Activated CD8-positive, alpha-beta memory T cell treated with anti-CD3 and anti-CD28 coated beads, Interleukin-2, amount 50 U/mL, for 1 hour (primary cell): ENCODE data around the gene HABP4.
"Not testable (repeated sequence)": the region's sequence is repeated elsewhere in the genome, so short reads cannot be mapped to it uniquely, and the experiment has no call there.

Experiments
- DNase-seq: peaks from one replicate; pipeline ENCODE4 v3.0.0-alpha.2; 2020; ENCODE audit errors: extremely low read depth

The HABP4 gene

DNA sequence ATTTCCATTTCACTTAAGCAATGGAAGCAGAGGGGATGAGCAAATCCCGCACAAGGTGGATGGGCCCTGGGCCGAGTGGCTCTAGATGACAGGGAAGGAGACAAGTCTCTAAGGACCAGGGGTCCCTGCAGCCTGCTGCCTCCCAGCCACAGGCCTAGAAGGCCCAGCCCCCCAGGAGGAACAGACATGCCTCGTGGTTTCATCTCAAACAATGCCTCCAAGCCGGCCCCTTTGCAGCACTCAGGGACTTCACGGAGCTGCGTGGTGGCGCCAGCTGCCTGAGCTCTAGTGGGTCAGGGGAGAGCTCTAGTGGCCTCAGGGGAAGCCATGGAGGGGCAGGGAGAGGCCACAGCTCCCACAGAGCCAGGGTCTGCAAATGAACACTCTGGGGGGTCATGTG is 48.8 kb downstream of the HABP4 start:
- no peak for DNase-seq

DNA sequence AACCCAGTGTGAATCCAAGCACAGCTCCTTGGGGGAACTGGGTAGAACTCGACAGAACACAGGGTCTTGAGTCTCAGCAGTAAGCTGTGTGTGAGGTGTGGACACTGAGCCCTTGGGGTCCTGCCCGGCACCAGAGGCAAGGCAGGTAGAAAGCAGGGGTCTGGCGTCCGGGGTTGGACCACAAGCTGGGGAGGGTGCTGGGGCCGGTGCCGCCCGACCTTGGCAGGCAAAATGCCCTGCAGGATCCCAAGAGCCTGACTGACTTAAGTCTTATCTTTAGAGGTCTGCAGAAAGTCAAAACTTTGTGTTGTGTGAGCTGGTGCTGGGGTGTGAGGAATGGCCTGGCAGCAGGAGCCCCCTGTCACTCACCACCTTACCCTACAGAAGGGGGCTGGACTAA is 49.3 kb downstream of the HABP4 start:
- DNase-seq, result no peak

- DNase-seq, result no peak
Observed at GRCh38 chr9:96500696-96501632, 51.0 kb downstream of the HABP4 start.

GRCh38 chr9:96501633-96502538 is 51.9 kb downstream of the HABP4 start:
- no peak for DNase-seq

DNA sequence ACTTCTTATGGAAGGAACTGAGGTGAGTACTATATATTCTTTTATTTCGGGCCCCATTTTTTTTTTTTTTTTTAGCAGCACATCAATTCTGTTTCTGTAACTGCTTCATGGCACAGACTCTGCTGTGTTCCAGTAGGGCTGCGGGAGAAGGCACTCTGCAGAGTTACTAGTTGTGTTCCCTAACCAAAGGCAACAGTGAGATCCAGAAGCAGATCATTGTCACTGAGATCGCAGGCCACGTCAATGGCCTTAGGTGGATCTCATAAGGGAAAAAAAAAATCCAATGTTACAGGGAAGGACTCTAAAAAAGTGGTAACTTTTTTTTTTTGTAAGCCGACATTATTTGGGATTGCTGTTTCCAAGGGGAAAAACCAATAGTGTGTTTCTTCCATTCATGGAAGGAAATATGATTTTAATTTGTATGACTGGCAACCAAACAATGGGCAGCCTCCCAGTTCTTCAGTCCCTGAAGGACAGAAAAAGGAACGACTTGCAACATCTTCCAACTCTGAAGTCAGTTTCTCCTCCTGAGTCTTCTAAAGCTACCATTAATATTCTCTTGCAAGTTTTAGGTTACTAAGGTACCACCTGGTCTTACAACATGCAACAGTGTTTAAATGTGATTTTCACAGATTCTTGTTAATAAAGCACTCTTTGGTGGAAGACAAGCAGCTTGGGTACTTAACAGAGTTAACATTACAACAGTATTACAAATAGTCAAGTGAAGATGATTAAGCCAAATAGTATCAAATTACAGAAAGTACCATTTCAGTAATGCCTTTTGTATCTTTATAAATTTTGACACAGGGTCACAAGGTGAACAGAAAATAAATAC is 52.8 kb downstream of the HABP4 start:
- no peak for DNase-seq

GRCh38 chr9:96503374-96503748 is 53.4 kb downstream of the HABP4 start:
- DNase-seq, result not testable (repeated sequence)

DNA sequence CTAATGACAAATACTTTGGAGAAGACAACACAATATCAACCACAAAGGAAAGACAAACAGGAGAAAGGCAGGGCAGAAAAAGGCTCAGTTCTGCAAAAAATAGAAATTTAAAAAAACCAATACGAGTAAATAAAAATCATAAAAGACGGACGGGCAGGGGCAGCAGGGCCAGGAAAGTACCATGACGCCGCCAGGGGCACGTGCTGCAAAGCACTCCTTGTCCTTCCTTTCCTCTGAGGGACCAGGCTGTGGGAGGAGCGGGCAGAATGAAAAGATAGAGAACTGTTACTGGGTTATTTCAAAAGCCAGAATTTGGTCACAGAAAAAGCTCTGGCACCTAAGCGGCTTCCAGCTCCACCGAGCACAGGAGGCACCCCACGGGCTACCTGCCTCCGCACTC is 53.9 kb downstream of the HABP4 start:
- no peak for DNase-seq

DNA sequence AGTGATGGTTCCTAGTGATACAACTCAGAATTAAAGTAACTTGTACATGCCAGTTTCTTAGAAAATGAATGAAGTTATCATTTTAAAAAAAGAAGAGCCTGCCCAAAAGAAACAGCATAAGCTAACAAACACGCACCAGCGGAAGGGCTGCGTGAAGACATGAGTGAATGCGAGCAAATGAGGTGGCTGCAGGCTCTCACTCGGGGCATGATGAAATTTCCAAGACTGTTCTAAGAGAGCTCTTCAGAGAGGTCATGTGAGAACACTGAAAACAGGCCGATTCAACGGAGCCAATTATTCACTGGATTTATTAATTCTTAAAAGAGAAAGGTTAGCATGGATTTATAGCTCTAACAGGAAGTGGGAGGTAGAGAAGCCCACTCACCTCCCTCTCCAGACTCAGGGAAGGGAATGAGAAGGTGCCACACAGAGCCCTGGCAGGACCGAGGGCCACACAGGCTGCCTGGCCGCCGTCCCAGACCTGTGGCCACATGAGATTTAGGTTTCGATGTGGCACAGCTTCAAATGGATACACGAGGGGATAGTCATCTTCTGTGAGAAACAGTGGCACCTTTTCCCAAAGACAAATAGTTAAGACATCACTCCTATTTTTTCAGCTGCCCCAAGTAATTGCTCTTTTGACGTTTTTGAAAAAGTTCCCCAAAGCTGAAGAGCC is 55.5 kb downstream of the HABP4 start:
- DNase-seq, result no peak

- DNase-seq, result no peak
Observed at GRCh38 chr9:96508227-96508940, 58.4 kb downstream of the HABP4 start.

- DNase-seq, result no peak
Observed at GRCh38 chr9:96509026-96509425, 59.1 kb downstream of the HABP4 start.

- DNase-seq, result no peak
Observed at GRCh38 chr9:96509848-96510247, 59.9 kb downstream of the HABP4 start.

DNA sequence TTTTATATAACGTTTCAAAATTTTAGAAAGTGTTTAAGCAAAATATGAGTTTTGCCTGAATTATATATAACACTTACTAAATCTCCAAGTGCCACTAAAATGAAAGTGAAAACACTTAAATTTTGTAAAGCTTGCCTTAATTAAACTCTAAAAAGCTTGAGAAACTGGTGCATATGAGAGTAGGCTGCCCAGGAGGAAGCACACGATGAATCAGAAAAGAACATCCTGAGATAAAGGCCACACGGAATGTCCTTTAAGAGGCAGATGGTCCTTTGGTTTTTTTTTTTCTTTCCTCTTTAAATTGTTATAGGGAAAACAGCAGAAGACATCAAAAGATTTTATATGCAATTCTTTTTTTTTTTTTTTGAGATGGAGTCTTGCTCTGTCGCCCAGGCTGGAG is 60.3 kb downstream of the HABP4 start:
- no peak for DNase-seq

DNA sequence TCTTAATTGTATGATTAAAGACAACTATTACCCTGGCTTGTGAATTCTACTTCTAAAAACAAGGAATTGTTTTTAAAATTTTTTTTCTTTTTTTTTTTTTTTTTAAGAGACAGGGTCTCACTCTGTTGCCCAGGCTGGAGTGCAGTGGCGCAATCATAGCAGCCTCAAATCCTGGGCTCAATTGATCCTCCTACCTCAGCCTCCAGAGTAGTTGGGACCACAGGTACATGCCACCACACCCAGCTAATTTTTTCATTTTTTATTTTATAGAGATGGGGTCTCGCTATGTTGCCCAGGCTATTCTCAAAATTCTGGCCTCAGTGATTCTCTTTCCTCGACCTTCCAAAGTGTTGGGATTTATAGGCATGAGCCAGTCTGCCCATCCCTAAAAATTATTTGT is 62.3 kb downstream of the HABP4 start:
- no peak for DNase-seq

- no peak for DNase-seq
Observed at GRCh38 chr9:96513622-96514021, 63.7 kb downstream of the HABP4 start.

GRCh38 chr9:96514108-96514799 is 64.3 kb downstream of the HABP4 start:
- DNase-seq, result no peak

- DNase-seq, result no peak
Observed at GRCh38 chr9:96514800-96515158, 64.8 kb downstream of the HABP4 start.

DNA sequence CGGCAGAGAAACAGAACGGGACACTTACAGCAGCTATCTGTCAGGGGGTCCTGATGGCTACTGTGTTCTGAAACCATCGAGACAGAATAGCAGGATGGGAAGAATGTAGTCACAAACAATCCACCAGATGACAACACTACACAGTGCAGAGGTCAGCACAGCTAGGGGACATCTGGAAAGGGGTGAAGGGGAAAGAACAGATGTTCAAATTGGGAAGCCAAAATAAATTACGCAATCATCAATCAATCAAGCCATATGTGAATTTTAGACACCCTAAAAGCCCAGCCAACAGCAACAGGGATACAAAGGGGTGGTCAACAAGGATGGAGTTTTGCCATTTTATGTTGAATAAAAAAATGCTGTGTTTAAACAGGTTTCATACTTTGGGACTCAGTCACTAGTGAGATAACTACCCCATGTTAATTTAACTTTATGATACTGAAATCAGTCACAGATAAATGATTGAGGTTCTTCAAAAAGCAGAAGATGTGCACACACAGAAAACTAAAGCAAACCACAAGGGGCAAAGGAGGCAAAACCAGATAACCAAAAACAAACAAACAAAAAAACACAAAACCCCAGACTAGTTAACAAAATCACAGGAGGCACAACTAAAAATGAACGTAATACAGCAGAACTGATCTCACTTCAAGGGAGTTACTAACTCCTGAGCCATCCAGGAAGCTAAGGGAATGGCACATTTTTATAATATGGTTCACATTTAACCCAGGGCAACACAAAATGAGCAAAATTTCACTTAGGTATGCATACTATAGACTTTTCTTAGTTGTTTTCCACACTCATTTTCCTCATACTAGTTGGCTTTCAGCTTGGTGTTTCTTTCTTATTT is 65.9 kb downstream of the HABP4 start:
- no peak for DNase-seq

DNA sequence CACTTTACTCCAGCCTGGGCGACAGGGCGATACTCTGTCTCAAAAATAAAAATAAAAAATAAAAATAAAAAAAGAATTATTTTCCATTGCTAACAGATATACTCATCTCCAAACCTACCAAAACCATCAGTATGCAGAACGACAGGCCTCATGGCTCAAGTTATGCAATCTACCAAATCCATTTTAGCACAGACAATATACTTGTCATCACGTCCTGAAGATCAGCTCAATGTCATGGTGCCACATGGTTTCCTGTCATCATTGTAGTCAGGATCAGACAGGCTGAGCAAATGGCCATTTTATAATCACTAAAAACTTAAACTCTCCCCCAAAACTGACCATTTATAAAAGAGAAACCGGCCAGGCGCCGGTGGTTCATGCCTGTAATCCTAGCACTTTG is 69.1 kb downstream of the HABP4 start:
- no peak for DNase-seq

GRCh38 chr9:96519787-96520186 is 69.8 kb downstream of the HABP4 start:
- no peak for DNase-seq
